ENCODE data around the gene SLC15A1.

DNA sequence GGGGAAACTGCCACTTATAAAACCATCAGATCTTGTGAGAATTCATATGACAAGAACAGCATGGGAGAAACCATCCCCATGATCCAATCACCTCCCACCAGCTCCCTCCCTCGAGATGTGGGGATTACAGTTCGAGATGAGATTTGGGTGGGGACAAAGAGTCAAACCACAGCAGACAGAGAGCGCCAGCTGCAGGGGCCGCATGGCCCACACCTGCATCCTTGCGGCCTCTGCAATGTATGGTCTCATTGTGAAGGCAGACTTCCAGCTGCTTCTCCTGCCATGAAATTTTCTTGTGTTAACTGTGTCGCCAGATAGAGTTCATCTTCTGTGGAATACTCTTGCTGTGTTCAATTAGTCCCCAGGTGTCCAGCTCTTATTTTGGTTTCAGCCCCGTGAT lies 17.3 kb upstream of the SLC15A1 start:
- TF ChIP-seq, protein P1, sequence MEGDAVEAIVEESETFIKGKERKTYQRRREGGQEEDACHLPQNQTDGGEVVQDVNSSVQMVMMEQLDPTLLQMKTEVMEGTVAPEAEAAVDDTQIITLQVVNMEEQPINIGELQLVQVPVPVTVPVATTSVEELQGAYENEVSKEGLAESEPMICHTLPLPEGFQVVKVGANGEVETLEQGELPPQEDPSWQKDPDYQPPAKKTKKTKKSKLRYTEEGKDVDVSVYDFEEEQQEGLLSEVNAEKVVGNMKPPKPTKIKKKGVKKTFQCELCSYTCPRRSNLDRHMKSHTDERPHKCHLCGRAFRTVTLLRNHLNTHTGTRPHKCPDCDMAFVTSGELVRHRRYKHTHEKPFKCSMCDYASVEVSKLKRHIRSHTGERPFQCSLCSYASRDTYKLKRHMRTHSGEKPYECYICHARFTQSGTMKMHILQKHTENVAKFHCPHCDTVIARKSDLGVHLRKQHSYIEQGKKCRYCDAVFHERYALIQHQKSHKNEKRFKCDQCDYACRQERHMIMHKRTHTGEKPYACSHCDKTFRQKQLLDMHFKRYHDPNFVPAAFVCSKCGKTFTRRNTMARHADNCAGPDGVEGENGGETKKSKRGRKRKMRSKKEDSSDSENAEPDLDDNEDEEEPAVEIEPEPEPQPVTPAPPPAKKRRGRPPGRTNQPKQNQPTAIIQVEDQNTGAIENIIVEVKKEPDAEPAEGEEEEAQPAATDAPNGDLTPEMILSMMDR (IDR thresholded peaks at IDR 0.05 in 4 of 5, conservative IDR thresholded peaks at IDR 0.05 in 1 of 5): no peak
- TF ChIP-seq POLR2A (IDR thresholded peaks at IDR 0.05): no peak

All from gastrocnemius medialis (tissue), 4 donors.